ENCODE results near the gene NPFF.

The NPFF gene

DNA sequence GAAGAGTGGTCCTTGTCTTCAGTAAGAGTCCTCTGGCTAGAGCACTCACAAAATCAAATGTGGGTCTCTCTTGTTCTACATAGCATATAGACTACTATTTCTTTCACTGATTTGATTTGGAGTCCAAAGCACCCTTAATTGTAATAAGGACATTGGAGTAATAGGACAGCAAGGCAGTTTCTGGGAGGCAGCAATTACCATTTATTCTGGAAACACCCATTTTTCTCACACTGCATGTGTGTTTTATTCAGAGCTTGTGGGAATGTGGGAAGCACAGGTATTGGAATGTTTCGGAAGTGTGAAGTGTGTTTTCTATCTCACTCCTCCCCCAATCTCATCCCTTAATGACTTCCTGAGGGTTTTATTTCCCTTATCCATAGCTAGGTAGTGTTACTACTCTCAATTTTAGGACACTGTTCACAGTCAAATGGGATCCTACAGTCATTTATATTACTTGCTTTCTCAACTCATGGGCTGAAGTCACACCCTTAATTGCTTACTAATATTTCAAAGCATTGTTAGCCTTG is 35.2 kb downstream of the NPFF start:
- FAIRE-seq, result no peak

DNA sequence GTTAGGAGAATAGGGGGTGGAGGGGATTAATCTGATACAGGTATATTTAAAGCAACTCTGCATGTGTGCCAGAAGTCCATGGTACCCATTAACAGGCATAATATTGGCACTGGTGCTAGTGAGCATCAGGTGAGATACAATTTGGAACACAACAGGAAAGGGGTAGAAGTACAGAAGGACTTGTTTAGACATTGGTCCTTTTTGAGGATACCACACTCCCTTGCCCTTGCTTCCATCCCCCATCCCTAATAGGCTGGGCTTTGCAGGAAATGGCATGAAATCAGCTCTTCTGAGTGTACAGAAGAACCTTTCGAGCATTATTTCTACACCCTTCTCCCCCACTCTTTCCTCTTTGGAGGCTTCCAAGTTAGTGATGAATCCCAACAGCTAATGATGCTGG is 39.0 kb downstream of the NPFF start:
- no peak for FAIRE-seq

DNA sequence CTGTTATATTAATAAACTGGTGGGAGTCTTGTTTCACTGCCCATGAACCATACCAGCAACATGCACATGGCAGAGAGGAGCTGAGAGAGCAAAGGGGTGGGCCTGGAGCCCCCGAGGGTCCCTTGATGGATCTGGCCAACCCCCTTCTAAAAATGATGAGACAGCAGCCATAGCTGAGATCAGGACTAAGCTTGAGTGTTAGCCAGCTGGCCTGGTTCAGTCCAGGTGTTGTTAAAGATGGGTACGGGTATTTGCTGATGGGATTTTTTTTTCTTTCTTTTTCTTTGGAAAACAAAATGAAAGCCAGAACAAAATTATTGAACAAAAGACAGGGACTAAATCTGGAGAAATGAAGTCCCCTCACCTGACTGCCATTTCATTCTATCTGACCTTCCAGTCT is 39.4 kb downstream of the NPFF start:
- FAIRE-seq, result no peak

DNA sequence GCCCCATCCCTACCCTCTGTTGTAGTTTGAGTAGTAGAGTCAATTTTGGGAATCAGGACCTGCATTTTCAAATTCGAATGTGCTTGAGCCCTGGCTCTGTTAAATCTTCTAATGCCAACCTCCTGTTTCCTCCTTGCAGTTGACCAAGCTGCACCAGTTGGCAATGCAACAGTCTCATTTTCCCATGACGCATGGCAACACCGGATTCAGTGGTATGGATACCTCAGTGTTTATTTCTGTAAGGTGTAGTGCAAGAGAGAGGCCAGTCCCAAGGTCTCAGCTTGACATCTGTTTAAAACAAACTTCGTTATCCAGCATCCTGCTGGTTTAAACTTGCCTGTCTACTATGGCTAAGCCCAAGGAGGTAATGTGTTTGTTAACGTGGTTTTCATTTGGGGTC is 40.2 kb downstream of the NPFF start:
- no peak for FAIRE-seq

DNA sequence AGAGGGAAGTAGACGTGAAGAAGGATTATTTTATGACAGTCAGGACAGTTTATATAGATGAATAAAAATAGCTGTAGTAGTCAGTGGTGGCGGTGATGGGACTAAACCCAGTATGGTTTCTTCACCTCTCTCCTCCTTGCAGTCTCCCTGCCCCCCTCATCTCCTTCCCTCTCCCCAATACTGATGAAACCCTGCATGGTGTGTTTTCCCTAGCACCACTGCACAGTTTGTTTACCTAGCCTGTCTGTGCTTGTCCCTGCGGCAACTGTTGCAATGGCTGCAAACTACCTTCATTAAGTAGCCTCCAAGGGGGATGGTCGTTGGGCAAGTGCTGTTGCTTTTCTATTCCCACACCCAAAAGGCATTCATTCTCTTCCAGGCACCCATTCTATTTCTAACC is 40.6 kb downstream of the NPFF start:
- no peak for FAIRE-seq

DNA sequence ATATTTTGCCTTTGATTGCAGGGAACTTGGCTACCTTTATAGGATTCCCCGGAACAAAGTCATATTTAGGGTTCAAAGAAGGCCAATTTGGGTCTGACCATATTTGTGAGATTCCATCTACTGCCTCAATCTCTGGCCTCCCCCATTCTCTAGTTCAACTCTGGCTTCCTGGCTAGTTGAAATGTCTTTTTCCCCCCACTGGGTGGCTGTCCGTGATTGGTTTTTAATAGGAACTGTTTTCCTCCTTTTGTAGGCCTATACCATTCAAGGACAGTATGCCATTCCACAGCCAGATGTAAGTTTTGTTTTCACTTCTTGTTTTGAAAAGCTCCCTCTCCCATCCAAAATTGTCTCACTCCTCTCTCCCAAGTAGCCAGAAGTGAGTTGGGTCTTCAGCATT is 41.6 kb downstream of the NPFF start:
- FAIRE-seq, result no peak

DNA sequence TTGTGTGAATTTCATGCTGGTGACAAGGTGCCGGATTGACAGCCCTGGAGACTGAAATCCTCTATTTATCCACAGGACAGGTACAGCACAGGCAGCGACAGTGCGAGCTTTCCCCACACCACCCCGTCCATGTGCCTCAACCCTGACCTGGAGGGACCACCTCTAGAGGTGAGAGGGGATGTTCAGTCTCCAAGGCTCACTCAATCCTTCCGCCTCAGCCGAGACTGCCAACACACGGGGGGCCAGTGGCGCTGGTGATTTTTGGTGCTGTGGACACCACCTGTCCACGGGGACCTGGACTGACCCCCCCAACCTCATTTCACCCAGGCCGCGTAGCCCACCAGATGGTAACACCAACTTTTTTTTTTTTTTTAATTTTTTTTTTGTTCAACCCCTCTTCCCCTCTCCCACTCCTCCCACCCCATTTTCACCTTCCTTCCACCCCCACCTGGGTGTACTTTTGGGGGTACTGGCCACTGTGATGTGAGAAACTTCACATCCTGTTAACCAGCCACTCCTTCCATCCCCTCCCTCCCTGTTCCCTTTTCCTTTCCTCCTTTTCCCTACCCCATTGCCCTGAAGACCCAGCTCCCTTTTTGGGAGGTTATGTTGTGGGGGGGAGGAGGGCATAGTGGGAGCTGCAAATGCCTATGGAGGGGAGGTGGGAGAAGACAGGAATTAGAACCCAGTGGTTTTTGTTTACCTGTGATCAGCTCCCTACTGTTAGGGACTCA is 42.4 kb downstream of the NPFF start:
- FAIRE-seq, result no peak

DNA sequence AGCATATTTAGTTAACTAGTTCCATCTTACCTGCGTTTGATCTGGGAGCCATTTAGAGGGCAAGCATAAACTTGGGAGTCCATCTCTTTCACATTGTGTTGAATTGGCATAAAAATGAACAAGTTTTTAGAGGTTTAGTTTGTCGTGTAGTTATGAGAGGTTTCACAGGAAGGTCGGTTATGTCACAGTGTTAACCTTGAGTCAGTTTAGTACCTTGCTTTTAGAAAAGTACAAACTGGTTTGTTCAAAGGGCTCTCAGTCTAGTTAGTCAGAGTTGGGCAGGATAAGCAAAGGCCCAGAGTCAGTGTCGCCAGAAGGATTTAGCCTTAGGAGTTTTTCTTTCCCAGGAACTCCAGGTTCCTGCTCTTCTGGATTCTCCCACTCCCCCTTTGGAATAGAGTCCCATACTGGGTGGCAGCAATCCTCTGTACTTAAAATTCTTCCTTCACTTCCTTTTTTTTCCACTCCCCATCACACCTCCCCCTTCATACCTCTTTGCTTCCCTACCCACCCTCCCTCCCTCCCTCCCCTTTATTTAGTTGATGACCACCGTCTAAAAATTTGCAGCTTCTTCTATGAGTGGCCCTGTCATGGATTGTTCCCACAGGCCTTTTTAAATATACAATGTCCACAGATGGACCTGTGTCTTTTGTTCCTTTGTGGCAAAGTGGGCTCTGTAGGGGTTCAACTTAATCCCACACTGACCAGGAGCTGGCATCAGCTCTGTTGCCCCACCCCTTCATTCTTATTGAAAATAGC is 43.3 kb downstream of the NPFF start:
- FAIRE-seq, result no peak

DNA sequence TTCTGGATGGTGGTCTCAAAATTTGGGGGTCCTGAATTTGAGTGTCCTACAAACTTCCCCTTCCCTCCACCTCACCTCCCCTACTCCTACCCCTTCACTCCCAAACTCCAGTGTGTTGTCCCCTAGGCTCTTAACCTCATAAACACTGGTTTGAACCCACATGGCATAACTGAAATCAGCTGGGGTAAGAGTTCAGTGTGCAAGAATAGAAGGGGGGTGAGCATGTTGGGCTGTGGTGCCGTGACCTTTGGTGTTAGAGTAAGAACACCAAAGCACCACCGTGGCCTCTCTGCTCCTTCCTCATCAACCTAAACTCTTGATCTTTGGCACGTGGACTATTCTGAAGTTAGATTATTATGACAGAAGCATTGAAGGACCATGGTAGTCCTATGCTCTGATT is 44.3 kb downstream of the NPFF start:
- no peak for FAIRE-seq

DNA sequence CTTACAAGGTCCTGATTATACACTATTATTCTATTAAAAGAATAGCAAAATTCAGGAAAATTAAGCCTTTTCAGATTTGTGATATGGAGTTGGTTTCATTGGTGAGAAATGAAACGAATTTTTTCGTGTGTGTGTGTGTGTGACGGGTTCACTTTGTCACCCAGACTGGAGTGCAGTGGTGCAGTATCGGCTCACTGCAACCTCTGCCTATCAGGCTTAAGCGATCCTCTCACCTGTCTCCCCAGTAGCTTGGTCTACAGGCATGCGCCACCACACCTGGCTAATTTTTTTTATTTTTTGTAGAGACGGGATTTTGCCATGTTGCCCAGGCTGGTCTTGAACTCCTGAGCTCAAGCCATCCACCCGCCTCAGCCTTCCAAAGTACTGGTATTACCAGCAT is 45.7 kb downstream of the NPFF start:
- no peak for FAIRE-seq

DNA sequence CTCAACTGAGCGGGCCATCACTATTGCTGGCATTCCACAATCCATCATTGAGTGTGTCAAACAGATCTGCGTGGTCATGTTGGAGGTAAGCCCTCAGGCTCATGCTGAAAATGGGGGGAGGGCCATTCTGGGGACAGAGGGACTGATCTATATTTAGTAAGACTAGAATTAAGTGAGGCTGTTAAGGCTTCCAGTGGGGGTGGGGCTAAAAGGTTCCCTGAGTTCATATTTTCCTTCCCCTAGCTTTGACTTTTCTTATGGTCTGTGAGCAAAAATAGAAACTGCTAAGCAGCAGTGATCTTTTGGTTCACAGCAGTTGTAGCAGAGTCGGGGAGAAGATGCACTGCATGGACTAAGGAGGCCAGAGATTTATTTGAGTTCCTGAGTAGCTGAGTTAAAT is 46.2 kb downstream of the NPFF start:
- no peak for FAIRE-seq

DNA sequence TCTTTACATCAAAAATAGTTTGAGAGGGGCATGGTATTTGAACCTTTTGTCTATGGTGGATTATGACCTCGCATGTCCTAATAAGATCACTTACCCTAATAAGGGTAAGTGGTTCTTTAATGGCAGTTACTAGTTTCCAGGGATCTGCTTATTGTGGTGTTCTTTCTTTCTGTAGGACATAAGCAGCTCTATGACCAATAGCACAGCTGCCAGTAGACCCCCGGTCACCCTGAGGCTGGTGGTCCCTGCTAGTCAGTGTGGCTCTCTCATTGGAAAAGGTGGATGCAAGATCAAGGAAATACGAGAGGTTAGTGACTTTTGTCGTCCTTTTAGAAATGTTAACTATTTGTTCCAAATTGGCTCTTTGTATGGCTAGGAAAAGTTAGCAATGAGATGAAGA is 48.2 kb downstream of the NPFF start:
- FAIRE-seq, result no peak
